OCI-LY7 (cell line): ENCODE data around the gene FAM234B. TPM values are rescaled to one million over a fixed set of nuclear protein-coding genes. Genes with fewer than 3 reads are reported as not detected.

Source experiments
- BruUV-seq: library from RNA; stranded (reverse); fragments of 400-500 nt; replicated peaks from 2 replicates; lab custom pipeline; 2021; lab: Mats Ljungman, UMichigan
- CTCF ChIA-PET: fragments of 300-600 bp; sonication (Branson Sonifier 250); formaldehyde crosslinking; loops from one replicate; lab custom pipeline; 2022; ENCODE audit warnings: antibody characterized with exemption; ENCODE audit not compliant: unreplicated experiment; lab: Charles Lee
- POLR2A ChIA-PET: fragments of 300-600 bp; sonication (Branson Sonifier 250); formaldehyde crosslinking; loops from one replicate; lab custom pipeline; 2022; ENCODE audit warnings: antibody characterized with exemption; lab: Charles Lee
- DNase-seq: peaks from one replicate; pipeline ENCODE4 v3.0.0-alpha.2; 2015; ENCODE audit warnings: low spot score
- H2AFZ ChIP-seq: fragments of 200-600 bp; sonication (generic), shearing (Covaris generic); 2 replicates; pipeline ENCODE4 v1.6.1; 2014; ENCODE audit warnings: mild to moderate bottlenecking, antibody characterized with exemption, low read length, moderate library complexity
- H3K27ac ChIP-seq: fragments of 200-600 bp; sonication (generic); 2 replicates; pipeline ENCODE4 v1.5.1; 2014; ENCODE audit warnings: mixed run types, low read depth, mild to moderate bottlenecking, moderate library complexity, low read length, inconsistent platforms; ENCODE audit not compliant: poor library complexity, severe bottlenecking
- H3K36me3 ChIP-seq: fragments of 200-600 bp; sonication (generic); 2 replicates; pipeline ENCODE4 v1.6.1; 2014; ENCODE audit warnings: mild to moderate bottlenecking, antibody characterized with exemption, low read length, moderate library complexity, mixed read lengths; ENCODE audit not compliant: insufficient read depth
- H3K4me1 ChIP-seq: fragments of 200-600 bp; sonication (generic); 2 replicates; pipeline ENCODE4 v1.5.1; 2014; ENCODE audit warnings: mild to moderate bottlenecking, low read length; ENCODE audit not compliant: insufficient read depth, poor library complexity, severe bottlenecking
- H3K4me2 ChIP-seq: fragments of 200-600 bp; sonication (generic); 2 replicates; pipeline ENCODE4 v1.6.1; 2014; ENCODE audit warnings: mild to moderate bottlenecking, low read length
- H3K4me3 ChIP-seq: fragments of 200-600 bp; sonication (generic); 2 replicates; pipeline ENCODE4 v1.5.1; 2014; ENCODE audit warnings: mild to moderate bottlenecking, low read depth, low read length; ENCODE audit not compliant: poor library complexity, severe bottlenecking
- H3K79me2 ChIP-seq: fragments of 200-600 bp; sonication (generic); 2 replicates; pipeline ENCODE4 v1.6.1; 2016; ENCODE audit warnings: low read depth, mild to moderate bottlenecking, low read length, moderate library complexity, mixed read lengths; ENCODE audit not compliant: insufficient read depth
- H3K9me2 ChIP-seq: fragments of 200-600 bp; sonication (generic); 2 replicates; pipeline ENCODE4 v1.6.1; 2016; ENCODE audit warnings: mild to moderate bottlenecking, low read length, mixed read lengths; ENCODE audit not compliant: insufficient read depth
- H3K9me3 ChIP-seq: fragments of 200-600 bp; sonication (generic); 2 replicates; pipeline ENCODE4 v1.6.1; 2014; ENCODE audit warnings: mild to moderate bottlenecking, mixed run types, low read length, mixed read lengths
- H4K20me1 ChIP-seq: fragments of 200-600 bp; sonication (generic); 2 replicates; pipeline ENCODE4 v1.6.1; 2014; ENCODE audit warnings: mild to moderate bottlenecking, antibody characterized with exemption, low read length, moderate library complexity, mixed read lengths; ENCODE audit not compliant: insufficient read depth
- EZH2phosphoT487 ChIP-seq: fragments of 200-600 bp; sonication (generic); IDR thresholded peaks from 2 replicates; pipeline ENCODE4 v1.6.1; 2018; ENCODE audit warnings: low read depth, borderline replicate concordance, mild to moderate bottlenecking, mixed run types, antibody characterized with exemption, low read length, moderate library complexity, mixed read lengths
- intact Hi-C: fragments of 100-400 bp; cut with micrococcal nuclease; formaldehyde crosslinking; loops from one replicate; pipeline ENCODE4 v1.10.0; 2022; ENCODE audit not compliant: unreplicated experiment
- total RNA-seq, 2 experiments: library from RNA; depleted of rRNA in 1 of 2; stranded (reverse); fragments of >200 nt in 1 of 2; shearing (Covaris generic) in 1 of 2; gene quantifications; 2 replicates each; pipeline ENCODE4 v1.2.3, GENCODE V29; 2014 to 2022
- TF ChIP-seq, protein P1 (sequence below): fragments of 200-600 bp; sonication (generic); conservative IDR thresholded peaks from 2 replicates; pipeline ENCODE4 v1.5.1; 2014; ENCODE audit warnings: mild to moderate bottlenecking, antibody characterized with exemption, low read length, moderate library complexity, mixed read lengths

FAM234B gene
- total RNA-seq, 2 experiments from 2014 or later = 4.7 to 7.0 TPM

DNA sequence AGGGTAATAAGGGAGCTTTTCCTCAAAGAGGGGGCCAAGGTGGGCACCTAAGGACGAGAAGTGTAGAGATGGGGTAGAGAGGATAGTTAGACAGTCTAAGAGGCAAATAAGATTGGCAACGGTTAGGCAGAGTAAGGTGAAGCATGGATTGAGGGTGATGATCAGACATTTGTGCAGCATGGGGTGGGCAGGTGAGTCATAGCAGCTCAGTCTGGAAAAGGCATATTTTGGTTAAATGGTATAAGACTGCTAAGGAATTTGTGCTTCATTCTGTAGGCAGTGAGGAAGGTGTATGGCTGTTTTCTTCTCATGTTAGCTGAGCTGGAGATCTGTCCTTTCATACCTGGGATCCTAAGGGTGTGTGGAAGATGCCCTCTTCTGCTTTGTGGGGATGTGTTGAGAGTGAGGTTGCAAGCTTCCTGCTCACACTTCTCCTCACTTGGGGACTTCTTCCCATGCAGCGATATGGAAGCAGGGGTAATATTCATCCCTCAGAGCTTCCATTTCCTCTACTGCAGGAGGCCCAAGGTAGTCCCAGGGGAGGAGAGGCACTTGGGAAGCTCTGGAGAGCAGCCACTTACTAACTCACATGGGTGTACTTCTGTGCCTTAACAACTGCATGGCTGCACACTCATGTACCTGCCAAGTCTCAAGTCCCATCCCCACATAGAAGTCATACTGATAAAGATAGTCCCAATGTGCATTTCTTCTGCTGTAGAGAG, 30.4 kb downstream of the FAM234B start:
- CTCF ChIA-PET = no interaction called here
- H2AFZ ChIP-seq = no peak overlapping the region
- H3K4me3 ChIP-seq = no peak overlapping the region
- intact Hi-C loops = no loop called here
- no peak for TF ChIP-seq EZH2phosphoT487
- TF ChIP-seq, protein P1, sequence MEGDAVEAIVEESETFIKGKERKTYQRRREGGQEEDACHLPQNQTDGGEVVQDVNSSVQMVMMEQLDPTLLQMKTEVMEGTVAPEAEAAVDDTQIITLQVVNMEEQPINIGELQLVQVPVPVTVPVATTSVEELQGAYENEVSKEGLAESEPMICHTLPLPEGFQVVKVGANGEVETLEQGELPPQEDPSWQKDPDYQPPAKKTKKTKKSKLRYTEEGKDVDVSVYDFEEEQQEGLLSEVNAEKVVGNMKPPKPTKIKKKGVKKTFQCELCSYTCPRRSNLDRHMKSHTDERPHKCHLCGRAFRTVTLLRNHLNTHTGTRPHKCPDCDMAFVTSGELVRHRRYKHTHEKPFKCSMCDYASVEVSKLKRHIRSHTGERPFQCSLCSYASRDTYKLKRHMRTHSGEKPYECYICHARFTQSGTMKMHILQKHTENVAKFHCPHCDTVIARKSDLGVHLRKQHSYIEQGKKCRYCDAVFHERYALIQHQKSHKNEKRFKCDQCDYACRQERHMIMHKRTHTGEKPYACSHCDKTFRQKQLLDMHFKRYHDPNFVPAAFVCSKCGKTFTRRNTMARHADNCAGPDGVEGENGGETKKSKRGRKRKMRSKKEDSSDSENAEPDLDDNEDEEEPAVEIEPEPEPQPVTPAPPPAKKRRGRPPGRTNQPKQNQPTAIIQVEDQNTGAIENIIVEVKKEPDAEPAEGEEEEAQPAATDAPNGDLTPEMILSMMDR = no peak
- no peak for DNase-seq
- H3K36me3 ChIP-seq = no peaks in the 10 kb centered on the region
- no peak overlapping the region for H3K4me2 ChIP-seq
- H3K27ac ChIP-seq = no peak overlapping the region
- no peaks in the 10 kb centered on the region for H4K20me1 ChIP-seq
- no peaks in the 10 kb centered on the region for H3K4me1 ChIP-seq
- H3K9me3 ChIP-seq = no peaks in the 10 kb centered on the region
- POLR2A ChIA-PET = no interaction called here
- BruUV-seq = no TSS peak
- H3K79me2 ChIP-seq = no peaks in the 10 kb centered on the region
- H3K9me2 ChIP-seq = no peaks in the 10 kb centered on the region

DNA sequence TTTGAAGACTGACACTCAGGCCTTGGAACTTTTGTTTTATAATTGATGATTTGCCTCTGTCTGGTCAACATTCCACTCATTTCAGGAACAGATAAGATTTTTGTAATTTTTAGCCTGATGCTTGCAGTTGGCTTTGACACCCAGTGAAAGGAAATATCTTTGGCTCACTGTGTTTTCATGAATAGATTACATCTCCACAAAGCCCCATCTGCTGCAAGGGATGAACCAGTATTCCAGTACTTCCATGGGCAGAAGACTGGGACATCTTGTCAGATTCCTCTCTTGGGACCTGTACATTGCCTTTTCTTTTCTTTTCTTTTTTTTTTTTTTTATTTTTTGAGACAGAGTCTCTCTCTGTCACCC, 30.9 kb downstream of the FAM234B start:
- Histone ChIP-seq H3K4me2 (no peak overlapping the region), H3K4me3 (no peak overlapping the region), H3K36me3 (no peaks in the 10 kb centered on the region), H3K9me3 (no peaks in the 10 kb centered on the region), H3K27ac (no peak overlapping the region), H4K20me1 (no peaks in the 10 kb centered on the region), H3K79me2 (no peaks in the 10 kb centered on the region), H3K4me1 (no peaks in the 10 kb centered on the region), H3K9me2 (no peaks in the 10 kb centered on the region), H2AFZ (no peak overlapping the region)
- TF ChIP-seq, protein P1 = no peak
- no peak for TF ChIP-seq EZH2phosphoT487
- BruUV-seq = no TSS peak
- ChIA-PET CTCF (no interaction called here), POLR2A (no interaction called here)
- intact Hi-C loops = no loop called here
- no peak for DNase-seq

DNA sequence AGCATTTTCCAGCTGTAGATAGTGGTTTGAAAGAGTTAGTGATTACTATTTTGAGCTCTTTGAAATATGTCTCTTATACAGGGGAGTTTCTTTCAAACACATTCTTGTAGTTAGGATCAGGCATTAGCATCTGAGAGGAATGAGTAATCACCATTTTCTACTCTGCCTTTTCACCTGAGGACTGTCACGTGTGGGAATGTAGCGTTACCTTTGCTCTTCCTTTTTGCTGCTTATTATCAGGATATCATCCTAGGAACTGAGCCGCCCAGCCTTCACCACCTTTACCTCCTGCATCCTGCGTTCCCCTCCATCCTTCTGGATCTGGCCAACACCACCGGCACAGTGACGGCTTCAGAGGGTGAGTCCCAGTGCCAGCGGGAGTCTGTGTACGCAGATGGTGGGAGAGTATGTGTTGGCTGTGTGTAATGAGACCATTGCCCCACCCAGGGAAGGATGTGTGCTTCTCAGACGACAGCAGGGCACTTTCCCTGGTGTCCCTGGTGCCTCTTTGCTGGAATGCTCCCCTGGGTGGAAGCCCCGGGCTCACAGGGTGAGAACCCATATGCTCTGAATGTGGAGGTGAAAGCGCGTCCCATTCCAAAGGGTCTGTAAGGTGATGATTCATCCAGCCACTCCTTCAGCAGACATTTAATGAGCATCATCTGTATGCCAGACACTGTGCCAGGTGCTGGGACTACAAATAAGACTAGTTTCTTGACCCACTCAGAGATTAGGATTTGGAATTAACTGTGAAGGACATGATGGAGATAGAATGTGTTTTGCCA, 31.8 kb downstream of the FAM234B start:
- TF ChIP-seq, protein P1 = no peak
- TF ChIP-seq EZH2phosphoT487 = no peak
- Histone ChIP-seq H3K79me2 (no peaks in the 10 kb centered on the region), H3K4me2 (no peak overlapping the region), H3K9me2 (no peaks in the 10 kb centered on the region), H4K20me1 (no peaks in the 10 kb centered on the region), H3K4me1 (no peaks in the 10 kb centered on the region), H3K36me3 (no peaks in the 10 kb centered on the region), H3K27ac (no peak overlapping the region), H3K9me3 (no peaks in the 10 kb centered on the region), H3K4me3 (no peak overlapping the region), H2AFZ (no peak overlapping the region)
- BruUV-seq = no TSS peak
- ChIA-PET POLR2A (no interaction called here), CTCF (no interaction called here)
- intact Hi-C loops = no loop called here
- DNase-seq = no peak
